ENCODE results near the gene MUC5AC.
"Not testable (repeated sequence)": the region's sequence is repeated elsewhere in the genome, so short reads cannot be mapped to it uniquely, and the experiment has no call there.

MUC5AC gene, protein sequence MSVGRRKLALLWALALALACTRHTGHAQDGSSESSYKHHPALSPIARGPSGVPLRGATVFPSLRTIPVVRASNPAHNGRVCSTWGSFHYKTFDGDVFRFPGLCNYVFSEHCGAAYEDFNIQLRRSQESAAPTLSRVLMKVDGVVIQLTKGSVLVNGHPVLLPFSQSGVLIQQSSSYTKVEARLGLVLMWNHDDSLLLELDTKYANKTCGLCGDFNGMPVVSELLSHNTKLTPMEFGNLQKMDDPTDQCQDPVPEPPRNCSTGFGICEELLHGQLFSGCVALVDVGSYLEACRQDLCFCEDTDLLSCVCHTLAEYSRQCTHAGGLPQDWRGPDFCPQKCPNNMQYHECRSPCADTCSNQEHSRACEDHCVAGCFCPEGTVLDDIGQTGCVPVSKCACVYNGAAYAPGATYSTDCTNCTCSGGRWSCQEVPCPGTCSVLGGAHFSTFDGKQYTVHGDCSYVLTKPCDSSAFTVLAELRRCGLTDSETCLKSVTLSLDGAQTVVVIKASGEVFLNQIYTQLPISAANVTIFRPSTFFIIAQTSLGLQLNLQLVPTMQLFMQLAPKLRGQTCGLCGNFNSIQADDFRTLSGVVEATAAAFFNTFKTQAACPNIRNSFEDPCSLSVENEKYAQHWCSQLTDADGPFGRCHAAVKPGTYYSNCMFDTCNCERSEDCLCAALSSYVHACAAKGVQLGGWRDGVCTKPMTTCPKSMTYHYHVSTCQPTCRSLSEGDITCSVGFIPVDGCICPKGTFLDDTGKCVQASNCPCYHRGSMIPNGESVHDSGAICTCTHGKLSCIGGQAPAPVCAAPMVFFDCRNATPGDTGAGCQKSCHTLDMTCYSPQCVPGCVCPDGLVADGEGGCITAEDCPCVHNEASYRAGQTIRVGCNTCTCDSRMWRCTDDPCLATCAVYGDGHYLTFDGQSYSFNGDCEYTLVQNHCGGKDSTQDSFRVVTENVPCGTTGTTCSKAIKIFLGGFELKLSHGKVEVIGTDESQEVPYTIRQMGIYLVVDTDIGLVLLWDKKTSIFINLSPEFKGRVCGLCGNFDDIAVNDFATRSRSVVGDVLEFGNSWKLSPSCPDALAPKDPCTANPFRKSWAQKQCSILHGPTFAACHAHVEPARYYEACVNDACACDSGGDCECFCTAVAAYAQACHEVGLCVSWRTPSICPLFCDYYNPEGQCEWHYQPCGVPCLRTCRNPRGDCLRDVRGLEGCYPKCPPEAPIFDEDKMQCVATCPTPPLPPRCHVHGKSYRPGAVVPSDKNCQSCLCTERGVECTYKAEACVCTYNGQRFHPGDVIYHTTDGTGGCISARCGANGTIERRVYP (N-terminal part only)

DNA sequence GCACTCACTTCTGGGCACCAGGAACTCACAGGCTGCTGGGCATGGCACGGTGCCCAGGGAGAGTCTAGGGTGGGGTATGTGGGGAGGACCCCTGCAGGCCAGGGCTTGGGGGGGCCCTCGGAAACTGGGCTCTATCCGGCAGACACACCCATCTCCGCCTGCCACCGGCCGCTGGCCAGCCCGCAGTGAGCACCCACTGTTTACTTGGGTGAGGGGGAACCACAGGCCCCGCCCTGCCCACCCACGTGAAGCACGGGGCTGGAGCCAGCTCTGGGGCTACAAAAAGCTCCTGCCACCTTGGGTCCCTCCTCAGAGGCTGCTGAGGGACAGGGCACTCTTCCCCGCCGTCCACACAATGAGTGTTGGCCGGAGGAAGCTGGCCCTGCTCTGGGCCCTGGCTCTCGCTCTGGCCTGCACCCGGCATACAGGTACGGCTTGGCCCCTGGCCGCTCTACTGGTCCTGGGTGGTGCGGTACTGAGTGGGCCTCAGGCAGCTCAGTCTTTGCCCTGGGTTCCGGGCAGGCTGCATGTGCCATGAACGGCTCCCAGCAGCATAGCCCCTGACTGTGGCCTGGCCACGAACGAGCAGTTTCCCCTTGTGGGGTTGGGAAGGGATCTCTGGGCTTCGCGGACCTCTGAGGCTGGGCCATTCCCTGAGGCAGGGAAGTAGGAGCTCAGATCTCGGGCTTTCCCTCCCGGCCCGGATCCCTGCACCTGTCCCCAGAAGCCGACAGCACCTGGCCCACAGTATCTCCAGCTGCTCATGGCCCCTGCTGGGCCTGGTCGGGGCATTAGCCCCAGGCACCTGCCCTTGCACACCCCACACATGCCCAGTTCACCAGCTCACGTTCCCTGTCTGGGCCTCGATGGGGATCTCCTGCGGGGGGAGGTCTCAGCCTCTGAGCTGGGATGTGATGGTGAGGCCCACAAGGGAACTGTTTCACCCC, at the start of gene MUC5AC:
TSS of gene MUC5AC (plus strand) at position 309 of the 947 bp plus-strand sequence. CDS start at position 356, 47 bp downstream.
- DNase-seq: no peak

DNA sequence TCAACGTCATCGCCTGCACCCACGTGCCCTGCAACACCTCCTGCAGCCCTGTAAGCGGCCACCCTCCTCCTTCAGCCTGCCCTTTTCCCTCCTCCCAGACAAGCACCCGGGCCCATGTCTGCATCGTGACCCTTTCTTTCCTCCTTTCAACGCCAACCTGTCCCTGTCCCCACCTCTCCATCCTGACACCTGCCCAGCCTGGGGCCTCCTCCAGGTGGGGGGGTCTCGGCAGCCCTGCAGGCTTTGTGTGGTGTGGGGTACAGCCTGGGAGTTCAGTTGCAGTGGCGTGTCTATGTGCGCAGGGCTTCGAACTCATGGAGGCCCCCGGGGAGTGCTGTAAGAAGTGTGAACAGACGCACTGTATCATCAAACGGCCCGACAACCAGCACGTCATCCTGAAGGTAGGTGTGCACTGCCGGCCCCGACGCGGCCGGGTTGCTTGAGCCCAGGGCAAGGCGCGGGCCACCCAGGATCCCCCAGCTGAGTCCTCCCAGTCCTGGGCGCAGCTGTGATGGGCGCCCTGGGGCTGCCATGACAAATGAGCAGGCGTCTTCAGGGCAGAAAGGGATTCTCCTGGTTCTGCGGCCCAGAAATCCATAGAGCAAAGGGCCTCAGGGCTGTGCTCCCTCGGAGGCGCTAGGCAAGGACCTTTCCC, 49.4 kb upstream of the MUC5AC start:
- DNase-seq: no peak

DNA sequence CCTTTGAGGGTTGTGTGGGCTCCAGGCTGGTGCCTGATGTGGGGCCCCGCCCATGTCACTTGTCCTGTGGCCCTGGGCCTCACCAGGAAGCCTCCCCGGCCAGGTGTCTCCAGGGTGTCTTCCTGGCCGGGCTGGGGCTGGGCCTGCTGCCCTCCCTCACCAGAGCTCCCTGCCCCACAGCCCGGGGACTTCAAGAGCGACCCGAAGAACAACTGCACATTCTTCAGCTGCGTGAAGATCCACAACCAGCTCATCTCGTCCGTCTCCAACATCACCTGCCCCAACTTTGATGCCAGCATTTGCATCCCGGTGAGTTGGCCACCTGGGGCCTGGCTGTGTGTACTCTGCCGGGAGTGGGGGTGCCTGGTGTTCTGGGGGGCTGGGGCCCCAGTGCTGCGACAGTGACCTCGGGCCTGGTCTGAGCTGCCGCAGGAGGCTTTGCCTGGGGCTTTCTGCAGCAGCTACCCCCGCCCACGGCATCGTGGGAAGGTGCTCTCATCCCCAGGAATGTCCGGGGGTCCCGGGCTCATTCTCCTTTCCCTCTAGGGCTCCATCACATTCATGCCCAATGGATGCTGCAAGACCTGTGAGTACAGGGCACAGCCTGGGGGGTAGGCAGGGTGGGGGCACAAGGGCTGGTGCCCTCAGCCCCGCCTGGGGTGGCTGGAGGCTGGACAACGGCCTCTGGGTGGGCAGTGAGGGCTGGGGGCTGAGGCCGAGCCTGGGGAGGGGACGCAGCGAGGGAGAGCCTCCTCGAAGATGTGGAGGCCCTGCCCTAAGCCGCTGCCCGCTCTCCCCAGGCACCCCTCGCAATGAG, 48.4 kb upstream of the MUC5AC start:
- DNase-seq: no peak

DNA sequence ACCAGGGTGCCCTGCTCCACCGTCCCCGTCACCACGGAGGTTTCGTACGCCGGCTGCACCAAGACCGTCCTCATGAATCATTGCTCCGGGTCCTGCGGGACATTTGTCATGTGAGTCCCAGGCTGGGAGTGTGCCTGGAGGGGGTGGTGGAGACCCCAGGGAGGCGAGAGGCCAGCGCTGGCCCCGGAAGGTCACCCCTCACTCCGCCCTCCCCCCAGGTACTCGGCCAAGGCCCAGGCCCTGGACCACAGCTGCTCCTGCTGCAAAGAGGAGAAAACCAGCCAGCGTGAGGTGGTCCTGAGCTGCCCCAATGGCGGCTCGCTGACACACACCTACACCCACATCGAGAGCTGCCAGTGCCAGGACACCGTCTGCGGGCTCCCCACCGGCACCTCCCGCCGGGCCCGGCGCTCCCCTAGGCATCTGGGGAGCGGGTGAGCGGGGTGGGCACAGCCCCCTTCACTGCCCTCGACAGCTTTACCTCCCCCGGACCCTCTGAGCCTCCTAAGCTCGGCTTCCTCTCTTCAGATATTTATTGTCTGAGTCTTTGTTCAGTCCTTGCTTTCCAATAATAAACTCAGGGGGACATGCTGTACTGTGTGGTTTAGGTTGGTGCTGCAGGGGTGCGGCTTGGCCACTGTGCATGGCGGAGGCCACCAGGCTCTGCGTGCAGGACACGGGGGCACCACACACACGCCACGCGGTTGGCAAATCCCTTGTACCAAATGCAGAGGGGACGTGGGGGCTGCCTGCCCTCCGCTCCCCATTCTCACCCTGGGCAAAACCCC, 47.6 kb upstream of the MUC5AC start:
- DNase-seq: no peak

DNA sequence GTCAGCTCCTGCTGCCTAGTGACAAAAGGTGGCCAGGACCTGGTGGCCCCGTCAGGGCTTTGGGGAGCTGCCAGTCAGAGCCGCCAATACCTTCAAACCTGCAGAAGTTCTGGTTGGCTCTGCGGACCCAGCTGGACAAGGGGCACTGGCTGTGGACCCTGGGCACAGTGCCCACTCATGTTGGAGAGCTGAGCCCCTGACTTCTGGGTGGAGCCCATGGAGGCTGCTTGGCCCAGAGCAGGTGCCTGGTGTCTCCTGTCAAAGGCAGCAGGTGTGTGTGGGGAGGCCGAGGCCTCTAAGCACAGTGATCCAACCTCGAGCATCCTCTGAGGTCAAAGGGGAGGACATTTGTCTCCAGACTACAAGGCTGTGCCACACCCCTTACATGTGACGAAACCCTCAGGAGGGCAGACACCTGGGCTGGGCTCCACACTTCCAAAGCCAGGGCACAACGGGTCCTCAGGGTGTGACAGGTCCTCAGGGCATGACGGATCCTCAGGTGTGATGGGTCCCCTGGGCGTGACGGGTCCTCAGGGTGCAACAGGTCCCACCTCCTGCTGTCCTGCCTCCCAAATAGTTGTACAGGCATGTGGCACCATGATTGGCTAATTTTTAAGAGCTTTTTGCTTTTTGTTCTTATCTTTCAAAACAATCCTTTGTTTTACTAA, 46.1 kb upstream of the MUC5AC start:
- no peak for DNase-seq

DNA sequence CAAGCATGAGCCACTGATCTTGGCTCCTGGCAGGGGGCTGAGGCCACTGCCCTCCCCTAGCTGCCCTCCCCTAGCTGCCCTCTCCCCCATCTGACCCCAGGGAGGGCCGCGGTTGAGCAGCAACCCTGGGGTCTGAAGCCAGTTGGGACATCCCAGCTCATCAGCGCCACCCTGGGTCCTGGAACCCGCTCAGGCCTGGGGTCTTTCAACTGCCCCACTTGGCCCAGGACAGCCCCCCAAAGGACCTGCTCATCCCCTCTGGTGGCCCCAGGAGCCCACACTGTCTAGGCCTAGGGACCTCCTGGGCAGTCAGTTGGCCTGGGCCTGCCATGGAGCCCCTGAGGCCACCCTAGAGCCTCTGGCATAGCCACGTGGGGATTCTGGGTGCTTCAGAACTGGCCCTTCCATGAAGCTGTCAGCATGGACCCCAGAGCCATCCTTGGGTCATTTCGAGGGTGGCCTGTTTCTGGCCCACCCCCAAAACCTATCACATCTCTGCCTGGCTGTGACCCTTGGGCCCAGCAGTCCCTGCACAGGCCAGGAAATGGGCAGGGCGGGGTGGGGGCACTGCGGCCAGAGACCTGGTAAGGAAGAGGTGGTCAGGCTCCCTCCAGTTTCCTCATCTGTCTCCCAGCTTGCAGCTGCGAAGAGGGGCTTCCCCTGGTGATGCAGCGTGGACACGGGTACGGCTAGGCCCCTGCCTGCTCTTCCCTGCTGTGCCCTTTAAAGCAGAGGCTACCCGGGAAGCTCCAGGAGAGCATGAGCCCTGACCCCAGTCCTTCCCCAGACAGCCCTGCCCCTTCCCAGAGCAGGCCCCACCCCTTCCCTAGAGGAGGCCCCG, 45.2 kb upstream of the MUC5AC start:
- DNase-seq: no peak

DNA sequence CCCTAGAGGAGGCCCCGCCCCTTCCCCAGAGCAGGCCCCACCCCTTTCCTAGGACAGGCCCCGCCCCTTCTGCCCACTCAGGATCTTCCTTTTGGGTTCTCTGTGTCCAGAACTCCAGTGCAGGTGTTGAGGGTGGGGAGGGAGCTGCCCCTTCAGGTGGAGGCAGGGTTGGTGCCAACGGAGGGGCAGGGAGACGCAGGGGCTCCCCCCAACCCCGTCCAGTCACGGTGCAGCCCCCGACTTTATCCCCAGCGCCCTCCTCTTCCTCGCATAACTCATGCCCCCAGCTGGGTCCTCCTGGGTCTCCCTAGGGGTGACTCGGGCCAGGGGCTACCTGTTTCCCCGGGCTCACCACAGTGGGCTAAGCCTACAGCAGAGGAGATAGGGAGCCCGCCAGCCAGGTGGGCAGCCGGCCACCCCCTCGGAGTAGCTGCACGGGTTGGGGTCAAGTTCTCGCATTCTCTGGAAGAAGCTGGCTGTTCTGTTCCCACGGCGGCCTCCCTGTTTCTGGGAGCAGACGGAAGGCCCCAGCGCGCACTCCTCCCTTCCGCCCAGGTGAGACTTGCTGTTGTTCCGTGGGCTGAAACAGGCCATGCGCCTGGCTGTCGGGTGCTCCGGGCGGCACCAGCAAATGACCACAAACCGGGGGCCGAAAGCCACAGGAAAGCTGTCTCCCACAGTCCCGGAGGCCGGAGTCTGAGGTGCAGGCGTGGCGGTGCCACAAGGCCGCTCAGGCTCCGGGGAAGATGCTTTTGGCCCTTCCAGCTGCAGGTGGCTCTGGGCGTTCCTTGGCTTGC, 44.1 kb upstream of the MUC5AC start:
- no peak for DNase-seq

DNA sequence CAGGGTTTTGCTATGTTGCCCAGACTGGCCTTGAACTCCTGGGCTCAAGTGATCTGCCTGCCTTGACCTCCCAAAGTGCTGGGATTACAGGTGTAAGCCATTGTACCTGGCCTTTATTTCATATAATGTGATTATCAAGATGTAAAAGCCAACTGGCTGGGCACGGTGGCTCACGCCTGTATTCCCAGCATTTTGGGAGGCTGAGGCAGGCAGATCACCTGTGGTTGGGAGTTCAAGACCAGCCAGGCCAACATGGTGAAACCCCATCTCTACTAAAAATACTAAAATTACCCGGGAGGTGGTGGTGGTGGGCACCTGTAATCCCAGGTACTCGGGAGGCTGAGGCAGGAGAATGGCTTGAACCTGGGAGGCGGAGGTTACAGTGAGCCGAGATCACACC, 42.5 kb upstream of the MUC5AC start:
- not testable (repeated sequence) for DNase-seq

DNA sequence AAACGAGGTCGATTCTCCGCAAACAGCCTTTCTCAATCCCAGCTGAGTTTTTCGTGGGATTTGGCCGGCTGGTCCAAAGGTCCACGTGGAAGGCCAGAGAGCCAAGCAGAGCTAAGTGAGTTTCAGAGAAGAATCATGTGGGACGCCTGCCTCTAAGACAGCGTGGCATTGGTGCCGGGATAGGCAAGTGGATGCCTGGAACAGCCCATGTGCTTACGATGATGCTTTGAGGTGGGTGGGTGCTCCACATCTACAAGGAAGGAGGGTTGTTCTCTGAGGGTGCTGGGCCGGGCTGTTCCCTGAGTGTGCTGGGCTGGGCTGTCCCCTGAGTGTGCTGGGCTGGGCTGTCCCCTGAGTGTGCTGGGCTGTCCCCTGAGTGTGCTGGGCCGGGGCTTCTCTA, 41.6 kb upstream of the MUC5AC start:
- DNase-seq: no peak

DNA sequence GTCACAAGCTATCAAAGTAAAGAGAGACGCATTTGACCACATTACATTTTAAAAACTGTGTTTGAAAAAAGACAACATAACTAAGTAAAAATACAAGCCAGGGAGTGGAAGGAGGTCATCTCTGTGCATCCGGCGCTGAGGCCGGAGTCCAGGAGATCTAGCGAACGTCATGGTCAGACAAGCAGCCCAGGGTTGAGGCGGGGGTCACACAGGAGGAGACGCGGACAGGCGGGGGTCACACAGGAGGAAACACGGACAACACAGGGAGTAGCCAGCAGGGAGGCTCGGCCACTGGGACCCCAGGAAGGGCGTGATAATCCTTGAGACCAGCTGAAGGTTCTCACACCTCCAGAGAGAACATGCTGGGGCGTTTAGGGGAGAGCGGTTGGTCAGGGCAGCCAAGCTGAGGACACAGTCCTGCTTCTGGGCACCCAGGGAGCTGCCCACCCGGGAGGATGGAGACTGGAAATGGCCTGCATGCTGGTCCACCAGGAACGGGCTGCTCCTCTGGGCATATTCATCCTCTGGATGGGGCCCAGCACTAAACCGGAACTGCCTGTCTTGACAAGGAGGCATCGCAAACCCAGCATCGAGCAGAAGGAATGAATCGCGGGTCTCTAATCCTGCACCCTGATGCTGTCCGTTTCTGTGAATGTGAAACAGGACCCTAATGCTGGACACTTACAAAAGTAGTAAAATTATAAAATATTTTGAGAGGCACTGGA, 40.9 kb upstream of the MUC5AC start:
- DNase-seq: no peak

DNA sequence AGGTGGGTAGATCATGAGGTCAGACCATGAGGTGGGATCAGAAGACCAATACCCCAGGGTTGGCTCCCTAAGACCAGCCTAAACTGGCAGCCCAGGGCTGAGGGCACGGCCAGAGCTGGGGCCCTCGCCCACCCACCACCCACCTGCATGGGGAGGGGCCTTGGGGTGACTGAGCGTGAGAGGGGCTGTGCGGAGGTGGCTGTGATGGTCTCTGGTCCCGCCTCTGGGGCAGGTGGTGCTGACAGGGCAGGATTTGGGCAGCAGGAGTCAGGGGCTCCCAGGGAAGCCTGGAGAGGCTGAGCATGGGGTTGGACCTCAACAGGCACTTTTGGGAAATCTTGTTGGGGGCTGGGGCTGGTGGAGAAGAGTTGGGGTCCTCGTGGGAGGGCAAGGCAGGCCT, 39.8 kb upstream of the MUC5AC start:
- DNase-seq: no peak

DNA sequence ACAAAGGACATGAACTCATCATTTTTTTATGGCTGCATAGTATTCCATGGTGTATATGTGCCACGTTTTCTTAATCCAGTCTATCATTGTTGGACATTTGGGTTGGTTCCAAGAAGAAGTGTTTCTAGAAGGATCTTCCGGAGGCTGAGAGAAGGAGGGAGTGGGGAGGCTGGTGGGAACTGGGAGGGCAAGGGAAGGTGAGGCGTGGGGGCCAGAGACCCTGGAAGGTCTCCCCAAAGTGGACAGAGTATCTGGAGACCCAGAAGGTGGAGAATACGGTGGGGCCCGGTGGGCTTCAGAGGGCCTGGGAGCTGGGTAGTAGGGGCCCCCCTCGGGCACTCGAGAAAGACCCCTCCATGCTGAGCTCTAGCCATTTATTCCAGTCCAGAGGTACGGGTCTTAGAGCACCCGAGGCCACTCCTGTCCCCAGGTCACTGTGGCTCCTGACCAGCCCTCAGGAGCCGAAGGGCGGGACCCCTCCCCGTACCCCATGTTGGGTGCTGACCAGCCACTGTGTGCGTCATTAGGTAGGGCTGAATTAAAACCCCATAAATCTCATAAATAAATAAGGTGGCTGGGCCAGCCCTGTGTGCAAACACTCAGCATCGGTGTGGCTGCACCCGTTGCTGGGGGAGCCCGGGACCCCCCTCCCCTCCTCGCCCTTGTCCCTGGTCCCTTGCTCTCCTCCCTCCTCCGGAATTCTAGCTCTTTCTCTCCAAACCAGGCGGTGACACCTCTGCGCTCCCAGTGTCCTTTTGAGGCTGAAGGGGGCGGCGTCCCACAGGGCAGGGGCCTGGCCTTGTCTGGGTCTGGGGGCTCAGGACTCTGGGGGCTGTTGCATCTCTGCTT, 38.8 kb upstream of the MUC5AC start:
- DNase-seq: no peak

DNA sequence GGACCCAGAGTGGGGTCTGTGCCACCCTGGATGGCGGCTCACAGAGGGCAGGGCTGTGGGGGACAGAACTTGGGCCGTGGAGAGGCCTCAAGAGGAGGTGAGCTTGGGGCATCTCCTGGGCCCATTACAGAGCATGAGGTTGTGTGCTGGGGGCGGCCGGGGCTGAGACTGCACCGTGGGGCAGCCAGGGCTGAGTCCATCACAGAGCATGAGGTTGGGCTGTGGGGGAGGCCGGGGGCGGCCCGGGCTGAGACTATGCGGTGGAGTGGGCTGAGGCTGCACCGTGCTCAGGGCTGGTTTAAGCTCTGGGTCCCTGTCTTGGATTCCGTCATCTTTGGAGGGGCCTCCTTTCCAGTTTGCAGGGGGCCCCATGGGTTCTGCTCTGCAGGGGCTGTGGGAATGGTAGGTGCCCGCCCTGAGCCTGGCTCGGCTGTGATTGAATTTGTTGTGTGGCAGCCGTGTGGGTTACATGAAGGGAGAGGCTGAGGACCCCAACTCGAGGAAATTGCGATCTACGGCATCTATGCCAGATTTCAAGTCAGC, 38.1 kb upstream of the MUC5AC start:
- DNase-seq: no peak
